IgD-negative memory B cell (primary cell): ENCODE measurements around the gene LTF. TPM values are rescaled to one million over a fixed set of nuclear protein-coding genes. Genes with fewer than 3 reads are reported as not detected.
A peak's percentile ranks its signal among the peaks of the same experiment; 100 is the strongest.

Experiments
- H3K27ac Mint-ChIP-seq, 3 donors: one replicate each; pipeline ENCODE4 v1.8.0; 2020 to 2022; ENCODE audit warnings: mild to moderate bottlenecking in 3 of 3, mixed read lengths in 3 of 3, moderate library complexity in 1 of 3
- H3K27me3 Mint-ChIP-seq: one replicate; pipeline ENCODE4 v1.8.0; 2021; ENCODE audit warnings: mixed read lengths
- H3K36me3 Mint-ChIP-seq: one replicate; pipeline ENCODE4 v1.8.0; 2020; ENCODE audit warnings: mild to moderate bottlenecking, mixed read lengths
- H3K4me1 Mint-ChIP-seq, 3 donors: one replicate each; pipeline ENCODE4 v1.8.0; 2020 to 2022; ENCODE audit warnings: mixed read lengths in 3 of 3, mild to moderate bottlenecking in 1 of 3
- H3K4me3 Mint-ChIP-seq, 4 donors: one replicate each; pipeline ENCODE4 v1.8.0; 2020 to 2022; ENCODE audit warnings: mild to moderate bottlenecking in 4 of 4, mixed read lengths in 4 of 4, moderate library complexity in 3 of 4
- H3K9me3 Mint-ChIP-seq, 3 donors: one replicate each; pipeline ENCODE4 v1.8.0; 2020 to 2021; ENCODE audit warnings: mixed read lengths in 3 of 3, mild to moderate bottlenecking in 1 of 3
- polyA plus RNA-seq: library from polyadenylated mRNA; unstranded; fragments of 300-500 nt; fragmentation: Illumina TruSeq; gene quantifications from one replicate; pipeline ENCODE4 v1.2.3, GENCODE V29; 2021

LTF gene
- not detected for polyA plus RNA-seq

DNA sequence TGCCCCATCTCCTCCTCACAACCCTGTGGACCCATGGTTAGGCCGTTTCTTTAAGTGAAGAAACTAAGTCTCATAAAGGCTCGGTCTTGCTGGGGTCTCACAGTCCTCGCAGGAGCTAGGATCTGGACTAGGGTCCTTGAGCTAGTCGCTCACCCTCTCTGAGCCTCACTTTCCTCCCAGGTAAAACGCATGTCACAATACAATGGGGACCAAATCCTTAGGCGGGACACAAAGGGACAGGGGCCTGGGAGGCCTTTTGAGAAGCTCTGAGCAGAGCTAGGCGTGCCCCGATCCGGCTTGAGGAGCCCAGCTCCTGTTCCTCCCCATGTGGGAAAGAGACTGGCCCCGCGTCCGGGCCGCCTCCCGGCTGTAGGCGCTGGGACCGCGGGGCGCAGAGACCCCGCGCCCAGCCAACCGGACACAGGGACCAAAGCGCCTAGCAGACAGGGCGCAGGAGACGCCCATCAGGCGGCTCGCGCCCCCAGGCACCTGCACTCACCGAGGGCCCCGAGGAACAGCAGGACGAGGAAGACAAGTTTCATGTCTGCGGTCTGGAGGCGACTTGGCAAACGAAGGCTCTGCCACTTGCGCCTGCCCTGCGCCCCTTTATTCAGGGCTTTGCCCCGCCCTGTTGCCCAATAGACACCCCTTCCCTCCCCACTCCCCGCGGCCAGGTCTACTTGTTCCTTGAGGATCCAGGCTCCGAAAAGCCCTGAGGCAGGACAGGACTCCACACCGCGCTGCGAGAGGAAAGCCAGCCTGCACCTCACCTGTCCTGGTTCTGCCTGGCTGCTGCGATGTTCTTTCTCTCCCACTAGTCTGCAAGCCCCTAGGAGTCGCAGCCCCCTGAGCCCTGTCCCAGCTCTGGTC, at the start of gene LTF:
Gene LTF, minus strand, starts transcription at position 580 of the 870 bp plus-strand sequence. Its CDS starts 38 bp downstream, at position 542.
- no peaks in the 10 kb centered on the region for H3K4me1 Mint-ChIP-seq
- H3K9me3 Mint-ChIP-seq: peaks cover 0 to 3% (median 3%) of the 10 kb centered on the region in 3 donors

DNA sequence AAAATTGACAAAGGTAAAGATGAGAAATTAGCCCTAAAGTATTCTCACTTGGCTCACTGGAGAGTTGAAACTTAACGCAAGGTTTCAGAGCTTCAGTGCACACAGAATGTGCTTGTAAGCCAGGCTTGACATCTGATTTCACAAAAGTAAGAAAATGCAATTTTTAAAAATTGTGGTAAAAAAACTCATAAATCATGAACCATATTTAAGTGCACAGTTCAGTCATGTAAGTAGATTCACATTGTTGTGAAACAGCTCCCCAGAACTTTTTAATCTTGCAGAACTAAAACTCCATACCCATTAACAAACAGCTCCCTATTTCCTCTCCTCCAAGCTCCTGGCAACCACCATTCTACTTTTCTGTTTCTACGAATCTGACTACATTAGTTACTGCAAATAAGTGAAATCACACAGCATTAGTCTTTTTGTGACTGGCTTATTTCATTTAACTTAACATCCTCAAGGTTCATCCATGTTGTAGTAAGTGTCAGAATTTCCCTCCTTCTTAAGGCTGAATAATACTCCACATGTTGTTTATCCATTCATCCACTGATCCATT, 47.6 kb upstream of the LTF start:
- Mint-ChIP-seq H3K27me3 (peaks cover 3% of the 10 kb centered on the region), H3K27ac (no peak overlapping the region), H3K36me3 (peaks cover 1% of the 10 kb centered on the region), H3K9me3 (no peaks in the 10 kb centered on the region), H3K4me3 (no peak overlapping the region), H3K4me1 (no peaks in the 10 kb centered on the region)

More for the DNA sequence above, at the start of gene LTF:
- Mint-ChIP-seq H3K27me3 (peaks cover 29% of the 10 kb centered on the region), H3K36me3 (peaks cover 2% of the 10 kb centered on the region), H3K27ac (no peak within 1 kb of the TSS), H3K4me3 (no peak within 1 kb of the TSS)

DNA sequence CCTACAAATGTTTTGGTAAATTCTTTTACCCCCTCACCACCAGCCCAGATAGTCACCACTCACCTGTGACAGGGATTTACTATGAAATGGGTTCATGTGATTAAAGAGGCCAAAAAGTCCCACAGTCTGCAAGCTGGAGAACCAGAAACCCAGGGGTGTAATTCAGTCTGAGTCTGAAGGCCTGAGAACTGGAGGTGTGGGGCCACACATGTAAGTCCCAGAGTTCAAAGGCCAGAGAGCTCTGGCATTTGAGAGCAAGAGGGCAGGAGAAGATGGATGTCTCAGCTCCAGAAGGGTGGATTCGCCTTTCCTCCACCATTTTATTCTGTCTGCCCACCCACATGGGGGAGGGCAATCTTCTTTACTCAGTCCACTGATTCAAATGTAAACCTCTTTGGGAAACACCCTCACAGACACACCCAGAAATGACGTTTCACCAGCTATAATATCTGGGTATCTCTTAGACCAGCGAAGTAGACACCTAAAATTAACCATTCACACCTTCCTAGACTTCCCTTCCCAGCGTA, 45.0 kb upstream of the LTF start:
- H3K27ac Mint-ChIP-seq: no peak overlapping the region
- peaks cover 3% of the 10 kb centered on the region for H3K27me3 Mint-ChIP-seq
- H3K4me3 Mint-ChIP-seq: no peak overlapping the region
- H3K4me1 Mint-ChIP-seq: peaks cover 0 to 5% (median 3%) of the 10 kb centered on the region in 3 donors
- no peaks in the 10 kb centered on the region for H3K36me3 Mint-ChIP-seq
- peaks cover 0 to 4% (median 3%) of the 10 kb centered on the region in 3 donors for H3K9me3 Mint-ChIP-seq

DNA sequence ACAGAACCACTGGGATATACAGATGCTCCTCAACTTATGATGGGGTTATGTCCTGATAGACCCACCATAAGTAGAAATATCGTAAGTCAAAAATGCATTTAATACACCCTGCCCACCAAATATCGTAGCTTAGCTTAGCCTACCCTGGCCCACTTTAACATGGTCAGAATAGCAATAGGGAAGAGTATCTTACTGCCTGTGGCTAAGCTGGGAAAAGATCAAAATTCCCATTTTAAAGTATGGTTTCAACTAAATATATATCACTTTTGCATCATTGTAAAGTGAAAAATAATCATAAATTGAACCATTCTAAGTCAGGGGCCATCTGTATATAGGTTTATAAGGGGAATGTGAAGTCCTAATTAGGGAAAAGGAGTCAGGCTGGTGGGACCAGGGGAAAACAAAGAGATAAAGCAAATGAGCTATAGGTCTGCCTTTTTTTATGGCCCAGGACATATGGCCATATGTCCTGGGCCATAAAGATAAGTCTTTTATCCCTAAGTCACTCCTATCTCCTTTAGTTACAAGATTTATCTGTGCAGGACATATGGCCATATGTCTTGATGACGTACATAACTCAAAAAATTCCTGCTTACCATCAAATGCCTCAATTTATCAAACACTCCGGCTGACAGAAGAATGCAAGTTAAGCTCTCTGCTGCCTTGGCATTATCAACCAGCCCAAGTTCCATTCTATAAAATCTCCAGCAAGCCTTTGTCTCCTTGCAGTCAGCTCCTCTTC, 44.3 kb upstream of the LTF start:
- no peaks in the 10 kb centered on the region for H3K36me3 Mint-ChIP-seq
- no peak overlapping the region for H3K4me3 Mint-ChIP-seq
- peaks cover 3% of the 10 kb centered on the region for H3K27me3 Mint-ChIP-seq
- peaks cover 0 to 6% (median 4%) of the 10 kb centered on the region in 3 donors for H3K9me3 Mint-ChIP-seq
- H3K4me1 Mint-ChIP-seq: peaks cover 0 to 5% (median 3%) of the 10 kb centered on the region in 3 donors
- H3K27ac Mint-ChIP-seq: peak overlapping the region in 1 of 3 donors; percentile 26

DNA sequence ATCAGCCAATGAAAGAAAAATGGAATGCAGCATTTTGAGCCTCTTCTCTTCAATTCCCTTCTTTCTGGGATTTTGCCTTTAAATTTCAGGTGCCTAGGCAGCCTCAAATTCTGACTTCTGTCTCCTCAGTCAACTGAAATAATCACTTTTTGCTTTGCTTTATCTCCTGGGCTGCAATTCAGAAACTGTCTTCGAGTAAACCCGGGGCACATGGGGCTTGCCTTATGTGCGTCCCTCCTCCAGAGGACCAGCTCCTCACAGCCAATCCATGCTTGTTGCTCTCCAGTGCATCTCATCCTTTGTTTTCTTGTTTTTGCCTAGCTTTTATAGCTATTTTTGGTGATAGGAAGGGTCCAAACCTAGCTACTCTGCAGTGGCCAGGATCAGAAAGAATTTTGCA, 41.8 kb upstream of the LTF start:
- Mint-ChIP-seq H3K4me1 (peaks cover 3 to 8% (median 6%) of the 10 kb centered on the region in 3 donors), H3K27ac (no peak overlapping the region), H3K27me3 (no peaks in the 10 kb centered on the region), H3K9me3 (peaks cover 0 to 9% (median 4%) of the 10 kb centered on the region in 3 donors), H3K4me3 (no peak overlapping the region), H3K36me3 (no peaks in the 10 kb centered on the region)

DNA sequence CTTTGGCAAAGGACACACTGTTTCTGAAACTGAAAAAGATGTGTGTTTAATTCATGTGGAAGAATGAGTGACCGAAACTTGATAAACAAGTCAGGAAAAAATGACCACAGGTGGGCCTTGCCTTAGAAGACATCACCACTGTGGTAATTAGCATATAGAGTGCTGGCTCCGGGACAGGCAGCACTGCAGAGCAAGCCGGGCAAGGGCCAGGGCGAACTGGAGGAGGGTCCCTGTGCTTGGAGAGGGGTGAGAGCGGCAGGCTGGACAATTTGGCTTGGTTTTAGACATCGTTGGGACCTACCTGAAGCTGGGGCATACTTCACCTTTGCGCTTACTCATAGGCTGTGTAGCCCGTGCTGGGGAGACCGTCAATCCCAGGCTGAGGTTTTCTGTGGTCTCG, 41.2 kb upstream of the LTF start:
- no peaks in the 10 kb centered on the region for H3K36me3 Mint-ChIP-seq
- peaks cover 7 to 11% (median 11%) of the 10 kb centered on the region in 3 donors for H3K4me1 Mint-ChIP-seq
- peaks cover 0 to 9% (median 4%) of the 10 kb centered on the region in 3 donors for H3K9me3 Mint-ChIP-seq
- peak overlapping the region in 1 of 3 donors; percentile 62 for H3K27ac Mint-ChIP-seq
- H3K27me3 Mint-ChIP-seq: no peaks in the 10 kb centered on the region
- no peak overlapping the region for H3K4me3 Mint-ChIP-seq

DNA sequence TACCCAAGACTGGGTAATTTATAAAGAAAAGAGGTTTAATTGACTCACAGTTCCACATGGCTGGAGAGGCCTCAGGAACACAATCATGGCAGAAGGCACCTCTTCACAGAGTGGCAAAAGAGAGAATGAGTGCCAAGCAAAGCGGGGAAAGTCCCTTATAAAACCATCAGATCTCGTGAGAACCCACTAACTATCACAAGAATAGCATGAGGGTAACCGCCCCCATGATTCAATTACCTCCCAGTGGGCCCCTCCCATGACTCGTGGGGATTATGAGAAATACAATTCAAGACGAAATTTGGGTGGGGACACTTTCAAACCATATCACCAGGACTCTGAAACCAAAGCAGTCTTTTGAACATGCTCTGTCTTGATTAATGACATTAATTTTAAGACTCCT, 40.1 kb upstream of the LTF start:
- Mint-ChIP-seq H3K4me3 (no peak overlapping the region), H3K36me3 (no peaks in the 10 kb centered on the region), H3K27ac (no peak overlapping the region), H3K4me1 (peaks cover 11 to 14% (median 13%) of the 10 kb centered on the region in 3 donors), H3K27me3 (no peaks in the 10 kb centered on the region), H3K9me3 (peaks cover 0 to 9% (median 4%) of the 10 kb centered on the region in 3 donors)

DNA sequence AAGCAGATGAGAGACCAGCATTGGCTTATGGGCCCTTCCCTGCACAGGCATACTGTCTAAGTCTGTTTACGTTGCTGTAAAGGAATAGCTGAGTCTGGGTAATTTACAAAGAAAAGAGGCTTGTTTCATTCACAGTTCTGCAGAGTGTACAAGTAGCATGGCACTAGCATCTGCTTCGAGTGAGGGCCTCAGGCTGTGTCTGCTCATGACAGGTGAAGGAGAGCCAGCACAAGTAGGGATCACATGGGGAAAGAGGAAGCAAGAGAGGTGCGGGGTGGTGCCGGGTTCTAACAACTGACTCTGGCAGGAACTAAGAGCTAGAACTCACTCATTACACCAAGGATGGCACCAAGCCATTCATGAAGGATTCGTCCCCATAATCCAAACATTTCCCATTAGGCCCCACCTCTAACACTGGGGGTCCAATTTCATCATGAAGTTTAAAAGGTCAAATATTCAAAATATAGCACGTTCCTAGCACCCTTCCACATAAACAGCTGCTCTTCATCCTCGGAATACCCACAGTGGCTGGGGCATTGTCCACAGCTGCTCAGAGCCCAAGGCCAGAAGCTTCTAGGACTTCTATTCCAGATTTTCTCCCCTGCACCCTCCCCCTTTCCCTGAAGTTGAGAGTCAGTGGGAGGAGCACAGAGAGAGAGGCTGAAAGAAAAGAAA, 38.6 kb upstream of the LTF start:
- Mint-ChIP-seq H3K27me3 (peaks cover 2% of the 10 kb centered on the region), H3K27ac (no peak overlapping the region), H3K4me3 (peak overlapping the region in 1 of 4 donors; percentile 54), H3K4me1 (peaks cover 11 to 14% (median 13%) of the 10 kb centered on the region in 3 donors), H3K36me3 (no peaks in the 10 kb centered on the region), H3K9me3 (peaks cover 0 to 9% (median 4%) of the 10 kb centered on the region in 3 donors)

DNA sequence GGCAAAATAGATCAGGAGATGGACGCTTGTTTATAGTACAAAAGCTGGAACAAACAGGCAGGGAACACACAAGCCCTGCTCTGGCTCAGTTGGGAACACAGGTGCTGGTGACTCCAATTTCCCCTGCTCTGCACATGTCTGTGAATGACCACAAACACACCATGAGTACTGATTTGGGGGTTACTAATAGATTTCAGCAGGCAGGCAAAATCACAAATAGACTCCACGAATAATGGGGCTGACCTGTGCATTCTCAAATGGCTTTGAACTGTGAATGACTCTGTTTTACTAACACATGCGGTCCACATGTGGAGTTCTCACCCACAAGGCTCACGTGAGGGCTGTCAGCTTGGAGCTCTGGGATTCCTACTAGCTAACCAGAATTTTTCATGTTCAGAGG, 37.0 kb upstream of the LTF start:
- H3K27me3 Mint-ChIP-seq: peaks cover 2% of the 10 kb centered on the region
- no peak overlapping the region for H3K27ac Mint-ChIP-seq
- peaks cover 14 to 22% (median 15%) of the 10 kb centered on the region in 3 donors for H3K4me1 Mint-ChIP-seq
- H3K9me3 Mint-ChIP-seq: peaks cover 0 to 9% (median 4%) of the 10 kb centered on the region in 3 donors
- H3K36me3 Mint-ChIP-seq: no peaks in the 10 kb centered on the region
- H3K4me3 Mint-ChIP-seq: peak overlapping the region in 1 of 4 donors; percentile 17

DNA sequence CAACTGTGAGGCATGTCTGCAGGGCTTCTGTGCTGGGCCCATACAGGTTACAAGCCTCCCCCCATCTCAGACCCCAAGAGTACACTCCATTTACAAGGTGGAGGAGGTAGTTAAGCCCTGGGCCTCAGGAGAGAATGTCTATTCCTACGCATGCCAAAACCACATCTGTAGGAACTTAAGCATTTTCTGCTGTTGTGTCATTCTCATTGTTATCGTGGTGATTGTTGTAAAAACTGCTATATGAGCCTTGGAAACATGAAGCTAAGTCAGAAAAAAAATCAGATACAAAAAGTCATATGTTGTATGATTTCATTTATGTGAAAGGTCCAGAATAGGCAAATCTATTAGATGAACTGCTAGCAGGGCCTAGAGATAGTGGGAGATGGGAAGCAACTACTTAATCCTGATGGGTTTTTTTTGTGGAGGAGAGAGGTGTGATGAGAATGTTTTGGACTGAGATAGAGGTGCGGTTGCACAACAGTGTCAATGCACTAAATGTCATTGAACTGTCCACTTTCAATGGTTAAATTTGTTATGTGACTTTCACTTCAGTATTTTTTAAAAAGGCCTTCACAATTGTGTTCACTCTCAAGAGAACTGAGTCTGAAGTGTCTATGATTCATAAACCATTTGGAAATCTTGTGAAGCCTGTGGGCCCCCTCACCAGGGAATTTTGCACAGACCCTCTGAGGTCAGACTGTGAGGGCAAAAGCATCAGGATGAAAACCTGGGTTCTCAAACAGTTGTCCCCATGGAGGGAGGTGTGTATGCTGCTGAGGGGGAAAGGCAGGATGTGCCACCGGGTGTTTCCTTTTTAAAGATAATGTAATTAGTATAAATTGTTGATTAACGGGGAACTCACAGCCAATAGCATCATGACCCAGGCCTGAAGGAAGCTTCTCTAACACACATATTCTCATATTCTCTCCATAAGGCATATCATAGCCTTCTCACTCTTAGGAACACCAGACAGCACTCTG, 36.2 kb upstream of the LTF start:
- Mint-ChIP-seq H3K36me3 (no peaks in the 10 kb centered on the region), H3K9me3 (peaks cover 0 to 9% (median 4%) of the 10 kb centered on the region in 3 donors), H3K27ac (no peak overlapping the region), H3K27me3 (peaks cover 4% of the 10 kb centered on the region), H3K4me1 (peaks cover 18 to 22% (median 20%) of the 10 kb centered on the region in 3 donors), H3K4me3 (peak overlapping the region in 1 of 4 donors; percentile 17)

DNA sequence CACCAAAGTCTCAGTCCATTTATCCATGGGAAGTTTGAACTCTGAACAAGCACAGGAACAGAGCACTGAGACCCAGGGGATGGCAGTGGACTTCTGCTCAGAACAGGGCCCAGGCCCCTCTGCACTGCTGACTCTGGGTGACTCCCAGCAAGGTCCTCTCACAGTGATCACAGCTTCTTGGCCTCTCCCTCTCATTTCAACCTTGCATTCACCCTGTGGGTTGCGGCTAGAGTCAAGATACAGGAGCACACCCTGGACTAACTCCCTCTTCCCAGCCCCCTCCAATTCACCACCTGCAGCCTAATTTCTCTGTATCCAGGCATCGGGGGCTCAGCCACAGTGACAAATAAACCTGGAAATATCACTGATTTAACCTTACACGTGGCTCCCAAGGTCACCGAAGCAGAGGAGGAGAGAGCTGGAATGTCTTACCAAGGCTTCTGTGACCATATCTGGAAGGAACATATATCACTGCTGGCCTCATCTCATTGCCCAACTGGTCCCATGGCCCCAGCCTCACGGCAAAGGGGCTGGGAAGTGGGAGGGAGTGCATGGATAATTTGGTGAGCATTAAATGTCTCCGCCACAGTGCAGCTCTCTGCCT, 34.3 kb upstream of the LTF start:
- Mint-ChIP-seq H3K36me3 (no peaks in the 10 kb centered on the region), H3K27ac (no peak overlapping the region), H3K9me3 (peaks cover 0 to 3% (median 0%) of the 10 kb centered on the region in 3 donors), H3K27me3 (peaks cover 4% of the 10 kb centered on the region), H3K4me3 (no peak overlapping the region), H3K4me1 (peaks cover 16 to 22% (median 19%) of the 10 kb centered on the region in 3 donors)

DNA sequence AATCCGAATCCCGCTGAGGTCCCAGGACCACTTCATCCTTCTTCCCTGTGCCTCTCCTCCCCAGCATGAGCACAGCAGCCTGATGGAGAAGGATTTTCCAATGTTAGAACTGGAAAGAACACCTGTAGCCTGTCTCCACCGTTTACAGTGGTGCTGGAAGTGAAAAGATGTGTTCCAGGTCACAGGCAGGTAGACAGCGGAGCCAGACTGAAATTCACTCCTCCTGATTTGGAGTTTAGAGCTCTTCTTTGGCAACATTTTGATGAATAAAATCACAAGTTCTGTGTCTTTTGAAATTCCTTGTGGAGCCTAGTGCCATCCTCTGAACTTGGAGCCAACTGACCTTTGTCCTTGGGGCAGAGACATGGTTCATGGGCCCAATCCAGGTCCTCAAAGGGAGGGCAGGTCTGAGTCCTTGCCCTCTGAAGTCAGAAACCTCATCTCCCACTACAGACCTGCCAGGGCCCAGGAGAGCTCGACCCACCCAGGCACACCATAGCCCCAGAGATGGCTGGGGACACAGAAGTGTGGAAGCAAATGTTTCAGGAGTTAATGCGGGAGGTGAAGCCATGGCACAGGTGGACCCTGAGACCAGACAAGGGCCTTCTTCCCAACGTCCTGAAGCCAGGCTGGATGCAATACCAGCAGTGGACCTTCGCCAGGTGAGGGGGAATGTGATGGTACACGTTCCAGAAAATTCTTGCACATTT, 33.0 kb upstream of the LTF start, which contains the start of gene RTP3:
Gene RTP3, plus strand, starts transcription at position 421 of the 710 bp plus-strand sequence. Its CDS starts 87 bp downstream, at position 508.
- Mint-ChIP-seq H3K4me3 (no peak within 1 kb of the TSS), H3K27ac (peak within 1 kb of the TSS in 1 of 3 donors; percentile 18), H3K4me1 (peaks cover 15 to 22% (median 19%) of the 10 kb centered on the region in 3 donors), H3K9me3 (no peaks in the 10 kb centered on the region), H3K27me3 (peaks cover 4% of the 10 kb centered on the region), H3K36me3 (no peaks in the 10 kb centered on the region)
